ENCODE measurements around the gene FTCDNL1.

FTCDNL1 gene

DNA sequence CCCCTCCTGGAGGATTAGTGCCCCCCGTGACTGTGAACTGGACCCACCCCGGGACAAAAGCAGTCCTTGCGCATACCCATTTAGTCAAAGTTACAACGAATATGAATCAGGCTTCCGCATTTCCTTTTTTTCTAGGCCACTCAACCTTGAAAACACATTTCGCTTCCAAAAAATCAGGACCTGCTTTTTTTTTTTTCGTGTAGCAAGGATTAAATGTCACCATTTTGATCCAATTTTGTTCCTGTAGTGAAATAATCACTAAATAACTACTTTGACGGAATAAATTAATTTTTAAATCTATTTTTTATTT is 464 bp upstream of the FTCDNL1 start:
- TF ChIP-seq YY1 (IDR thresholded peaks at IDR 0.05; ENCODE audit: low read depth) = no peak
- TF ChIP-seq, protein P1, sequence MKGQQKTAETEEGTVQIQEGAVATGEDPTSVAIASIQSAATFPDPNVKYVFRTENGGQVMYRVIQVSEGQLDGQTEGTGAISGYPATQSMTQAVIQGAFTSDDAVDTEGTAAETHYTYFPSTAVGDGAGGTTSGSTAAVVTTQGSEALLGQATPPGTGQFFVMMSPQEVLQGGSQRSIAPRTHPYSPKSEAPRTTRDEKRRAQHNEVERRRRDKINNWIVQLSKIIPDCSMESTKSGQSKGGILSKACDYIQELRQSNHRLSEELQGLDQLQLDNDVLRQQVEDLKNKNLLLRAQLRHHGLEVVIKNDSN (IDR thresholded peaks at IDR 0.05) = no peak
- TF ChIP-seq RAD21 (IDR thresholded peaks at IDR 0.05; ENCODE audit: low read depth) = no peak
- no peak for TF ChIP-seq NFIC (IDR thresholded peaks at IDR 0.05)
- TF ChIP-seq, protein P2, sequence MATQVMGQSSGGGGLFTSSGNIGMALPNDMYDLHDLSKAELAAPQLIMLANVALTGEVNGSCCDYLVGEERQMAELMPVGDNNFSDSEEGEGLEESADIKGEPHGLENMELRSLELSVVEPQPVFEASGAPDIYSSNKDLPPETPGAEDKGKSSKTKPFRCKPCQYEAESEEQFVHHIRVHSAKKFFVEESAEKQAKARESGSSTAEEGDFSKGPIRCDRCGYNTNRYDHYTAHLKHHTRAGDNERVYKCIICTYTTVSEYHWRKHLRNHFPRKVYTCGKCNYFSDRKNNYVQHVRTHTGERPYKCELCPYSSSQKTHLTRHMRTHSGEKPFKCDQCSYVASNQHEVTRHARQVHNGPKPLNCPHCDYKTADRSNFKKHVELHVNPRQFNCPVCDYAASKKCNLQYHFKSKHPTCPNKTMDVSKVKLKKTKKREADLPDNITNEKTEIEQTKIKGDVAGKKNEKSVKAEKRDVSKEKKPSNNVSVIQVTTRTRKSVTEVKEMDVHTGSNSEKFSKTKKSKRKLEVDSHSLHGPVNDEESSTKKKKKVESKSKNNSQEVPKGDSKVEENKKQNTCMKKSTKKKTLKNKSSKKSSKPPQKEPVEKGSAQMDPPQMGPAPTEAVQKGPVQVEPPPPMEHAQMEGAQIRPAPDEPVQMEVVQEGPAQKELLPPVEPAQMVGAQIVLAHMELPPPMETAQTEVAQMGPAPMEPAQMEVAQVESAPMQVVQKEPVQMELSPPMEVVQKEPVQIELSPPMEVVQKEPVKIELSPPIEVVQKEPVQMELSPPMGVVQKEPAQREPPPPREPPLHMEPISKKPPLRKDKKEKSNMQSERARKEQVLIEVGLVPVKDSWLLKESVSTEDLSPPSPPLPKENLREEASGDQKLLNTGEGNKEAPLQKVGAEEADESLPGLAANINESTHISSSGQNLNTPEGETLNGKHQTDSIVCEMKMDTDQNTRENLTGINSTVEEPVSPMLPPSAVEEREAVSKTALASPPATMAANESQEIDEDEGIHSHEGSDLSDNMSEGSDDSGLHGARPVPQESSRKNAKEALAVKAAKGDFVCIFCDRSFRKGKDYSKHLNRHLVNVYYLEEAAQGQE (IDR thresholded peaks at IDR 0.05; ENCODE audit: low read depth) = no peak
- TF ChIP-seq TAF1 (IDR thresholded peaks at IDR 0.05; ENCODE audit: low read depth) = no peak

DNA sequence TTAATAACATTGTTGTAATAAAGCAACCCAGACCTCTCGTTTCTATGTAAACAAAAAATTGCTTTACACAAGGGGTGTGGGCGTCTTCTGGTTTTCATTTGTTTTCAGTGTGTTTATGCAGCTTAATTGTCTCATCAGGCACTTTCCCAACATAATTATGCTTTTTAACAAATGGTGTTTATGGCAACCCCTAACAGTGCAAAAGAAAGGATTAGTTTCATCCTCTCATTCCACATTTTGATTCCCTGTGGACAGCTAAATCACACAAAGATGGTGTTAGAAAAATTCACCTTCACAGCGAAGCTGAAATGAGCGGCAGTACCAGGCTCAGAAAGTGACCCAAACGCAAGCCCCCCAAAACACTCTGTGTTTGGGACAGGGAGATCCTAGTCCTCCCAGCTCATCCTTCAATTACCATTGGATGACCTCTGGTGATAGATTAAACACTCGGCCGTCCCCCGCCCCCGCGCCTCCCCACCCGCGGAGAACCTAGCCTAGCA is 724 bp downstream of the FTCDNL1 start:
- TF ChIP-seq EP300 (IDR thresholded peaks at IDR 0.05; ENCODE audit: borderline replicate concordance) (no peak), TEAD4 (IDR thresholded peaks at IDR 0.05) (no peak), NFIC (IDR thresholded peaks at IDR 0.05) (no peak)

DNA sequence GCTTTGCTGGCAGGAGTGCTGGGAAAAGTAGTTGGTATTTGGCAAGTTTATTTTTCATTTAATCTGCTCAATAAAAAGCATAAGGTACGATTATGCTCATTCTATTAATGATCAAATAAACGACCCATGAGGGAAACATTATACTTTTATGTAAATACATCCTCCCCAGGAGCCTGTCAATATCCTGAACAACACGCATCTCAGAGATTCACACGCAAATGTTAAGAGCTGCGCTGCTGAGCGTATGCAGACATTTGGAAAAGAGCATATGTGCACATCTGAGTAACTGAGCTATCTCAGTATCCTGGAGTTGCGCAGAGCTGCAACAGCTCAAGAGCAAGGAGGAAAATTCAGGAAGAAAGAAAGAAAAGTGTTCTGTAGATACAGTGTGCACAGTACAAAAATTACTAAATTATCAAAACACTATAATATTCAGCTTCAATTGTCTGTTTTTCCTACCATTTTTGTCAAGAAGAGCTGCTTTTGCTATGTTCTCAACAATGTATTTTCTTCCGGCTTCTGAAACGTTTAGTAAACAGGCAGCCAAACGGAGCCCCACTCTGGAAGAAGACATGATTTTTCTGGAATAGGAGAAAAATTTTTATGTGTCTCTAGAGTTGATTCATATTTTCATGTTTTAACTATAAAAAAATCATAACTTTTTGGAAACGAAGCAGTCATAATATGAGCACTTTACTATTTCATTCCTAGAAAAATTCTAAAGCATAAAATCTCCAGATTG is 2.4 kb downstream of the FTCDNL1 start:
- TF ChIP-seq, protein P3, sequence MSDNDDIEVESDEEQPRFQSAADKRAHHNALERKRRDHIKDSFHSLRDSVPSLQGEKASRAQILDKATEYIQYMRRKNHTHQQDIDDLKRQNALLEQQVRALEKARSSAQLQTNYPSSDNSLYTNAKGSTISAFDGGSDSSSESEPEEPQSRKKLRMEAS (IDR thresholded peaks at IDR 0.05) = no peak
- no peak for TF ChIP-seq YY1 (IDR thresholded peaks at IDR 0.05; ENCODE audit: low read depth)
- no peak for TF ChIP-seq EP300 (IDR thresholded peaks at IDR 0.05; ENCODE audit: borderline replicate concordance)
- no peak for TF ChIP-seq FOXM1 (IDR thresholded peaks at IDR 0.05; ENCODE audit: borderline replicate concordance, low read depth)
- no peak for TF ChIP-seq ZBTB7A (IDR thresholded peaks at IDR 0.05; ENCODE audit: low read depth)
- no peak for TF ChIP-seq NFIC (IDR thresholded peaks at IDR 0.05)
- no peak for TF ChIP-seq TCF12 (IDR thresholded peaks at IDR 0.05; ENCODE audit: low read depth)
- TF ChIP-seq, protein P1 (IDR thresholded peaks at IDR 0.05) = no peak
- no peak for TF ChIP-seq RAD21 (IDR thresholded peaks at IDR 0.05; ENCODE audit: low read depth)
- TF ChIP-seq TEAD4 (IDR thresholded peaks at IDR 0.05) = no peak

DNA sequence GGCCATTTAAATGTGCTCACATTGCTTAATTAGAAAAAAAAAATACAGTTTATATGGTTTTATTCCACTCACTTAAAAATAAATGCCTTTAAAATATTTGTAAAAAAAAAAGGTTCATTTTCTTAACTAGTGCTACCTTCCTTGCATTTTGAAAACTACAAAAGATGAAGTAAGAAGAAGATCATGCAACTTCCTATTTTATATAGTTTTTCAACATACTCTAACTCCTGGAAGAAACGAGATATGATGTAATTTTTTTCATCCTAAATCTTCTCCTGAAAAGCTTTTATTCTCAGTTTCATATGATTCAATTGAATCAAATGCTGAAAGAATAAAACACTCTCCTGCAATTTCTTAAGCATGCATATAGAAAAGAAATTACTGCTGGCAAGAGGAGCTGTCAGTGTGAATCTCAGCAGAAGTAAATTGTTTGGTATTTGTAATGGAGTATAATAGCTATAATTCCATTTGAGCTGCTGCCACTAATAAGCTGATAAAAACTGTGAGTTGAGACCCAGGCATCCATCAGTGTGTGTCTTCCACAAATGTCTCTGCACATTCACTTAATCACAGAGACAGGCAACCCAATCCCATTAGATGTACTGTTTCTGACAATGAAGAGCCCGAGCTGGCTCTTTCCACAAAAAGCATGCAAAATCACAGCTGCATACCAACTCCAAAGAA is 3.7 kb downstream of the FTCDNL1 start:
- TF ChIP-seq EGR1 (IDR thresholded peaks at IDR 0.05) = no peak
- no peak for TF ChIP-seq NFIC (IDR thresholded peaks at IDR 0.05)
- no peak for TF ChIP-seq TAF1 (IDR thresholded peaks at IDR 0.05; ENCODE audit: low read depth)
- no peak for TF ChIP-seq TCF12 (IDR thresholded peaks at IDR 0.05; ENCODE audit: low read depth)
- TF ChIP-seq TEAD4 (IDR thresholded peaks at IDR 0.05) = no peak
- TF ChIP-seq ZBTB7A (IDR thresholded peaks at IDR 0.05; ENCODE audit: low read depth) = no peak
- TF ChIP-seq, protein P3 (IDR thresholded peaks at IDR 0.05) = no peak
- TF ChIP-seq YY1 (IDR thresholded peaks at IDR 0.05; ENCODE audit: low read depth) = no peak
- TF ChIP-seq, protein P2 (IDR thresholded peaks at IDR 0.05; ENCODE audit: low read depth) = no peak
- no peak for TF ChIP-seq FOXM1 (IDR thresholded peaks at IDR 0.05; ENCODE audit: borderline replicate concordance, low read depth)
- TF ChIP-seq CEBPB (IDR thresholded peaks at IDR 0.05) = no peak
- TF ChIP-seq EP300 (IDR thresholded peaks at IDR 0.05; ENCODE audit: borderline replicate concordance) = no peak
- TF ChIP-seq CREB1 (IDR thresholded peaks at IDR 0.05; ENCODE audit: low read depth) = no peak
- TF ChIP-seq RAD21 (IDR thresholded peaks at IDR 0.05; ENCODE audit: low read depth) = no peak
- TF ChIP-seq, protein P1 (IDR thresholded peaks at IDR 0.05) = no peak

DNA sequence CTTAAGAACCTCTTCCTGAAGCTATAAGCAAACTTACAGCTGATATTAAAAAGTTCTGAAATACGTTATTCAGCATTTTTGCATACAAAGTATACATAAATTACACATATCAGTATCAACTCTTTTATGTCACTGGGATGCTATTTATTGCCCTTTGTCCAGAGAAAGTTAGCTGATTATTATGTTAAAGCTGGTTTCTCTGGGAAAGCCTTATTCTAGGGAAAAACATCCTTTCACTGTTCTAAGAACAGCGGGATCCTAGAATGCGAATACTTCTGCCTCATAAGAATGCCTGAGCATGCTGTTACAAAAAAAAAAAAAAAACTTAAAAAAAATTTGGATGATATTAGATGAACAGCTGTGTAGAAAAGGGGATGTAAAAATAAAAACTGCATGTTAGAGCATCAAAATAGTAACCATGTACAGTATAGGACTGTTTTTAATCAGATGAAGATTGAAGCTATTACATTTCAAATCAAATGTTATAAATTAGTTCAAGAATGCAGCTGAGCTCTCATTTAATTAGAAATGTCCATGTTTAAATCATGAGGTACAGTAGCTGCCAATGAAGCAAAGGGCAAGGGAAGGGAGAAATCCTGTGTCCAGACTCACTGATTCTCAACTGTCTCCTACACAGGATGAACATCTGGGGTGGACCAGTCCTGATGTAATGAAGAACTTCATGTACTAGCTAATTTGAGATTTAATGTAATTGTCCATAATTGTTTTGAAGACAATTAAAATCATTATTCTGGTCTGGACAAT is 8.2 kb downstream of the FTCDNL1 start:
- TF ChIP-seq ZBTB7A (IDR thresholded peaks at IDR 0.05; ENCODE audit: low read depth) = no peak
- no peak for TF ChIP-seq TCF12 (IDR thresholded peaks at IDR 0.05; ENCODE audit: low read depth)
- TF ChIP-seq, protein P1 (IDR thresholded peaks at IDR 0.05) = no peak
- no peak for TF ChIP-seq RAD21 (IDR thresholded peaks at IDR 0.05; ENCODE audit: low read depth)
- TF ChIP-seq, protein P3 (IDR thresholded peaks at IDR 0.05) = no peak
- TF ChIP-seq NFIC (IDR thresholded peaks at IDR 0.05) = no peak
- TF ChIP-seq, protein P2 (IDR thresholded peaks at IDR 0.05; ENCODE audit: low read depth) = no peak
- no peak for TF ChIP-seq EGR1 (IDR thresholded peaks at IDR 0.05)
- TF ChIP-seq CEBPB (IDR thresholded peaks at IDR 0.05) = no peak
- no peak for TF ChIP-seq TEAD4 (IDR thresholded peaks at IDR 0.05)
- TF ChIP-seq EP300 (IDR thresholded peaks at IDR 0.05; ENCODE audit: borderline replicate concordance) = no peak

Data from Ishikawa (cell line).